Mesothelial cell of epicardium (in vitro differentiated cells): ENCODE data around the gene MGAT5. TPM values are rescaled to one million over a fixed set of nuclear protein-coding genes. Genes with fewer than 3 reads are reported as not detected.

Experiments used
- DNase-seq, 2 experiments: peaks; one replicate each; pipeline ENCODE4 v3.0.0; 2021; ENCODE audit warnings: low spot score in 2 of 2; ENCODE audit not compliant: unreplicated experiment in 2 of 2
- H3K27ac Mint-ChIP-seq: 2 replicates; pipeline ENCODE4 v1.8.0; 2021; ENCODE audit warnings: mixed read lengths
- H3K27me3 Mint-ChIP-seq: 2 replicates; pipeline ENCODE4 v1.8.0; 2021; ENCODE audit warnings: low read depth, mixed read lengths
- H3K36me3 Mint-ChIP-seq: 2 replicates; pipeline ENCODE4 v1.8.0; 2021; ENCODE audit warnings: mixed read lengths
- H3K4me1 Mint-ChIP-seq: 2 replicates; pipeline ENCODE4 v1.8.0; 2021; ENCODE audit warnings: mixed read lengths
- H3K4me3 Mint-ChIP-seq: 2 replicates; pipeline ENCODE4 v1.8.0; 2021; ENCODE audit warnings: mild to moderate bottlenecking, moderate library complexity, mixed read lengths
- H3K9me3 Mint-ChIP-seq: 2 replicates; pipeline ENCODE4 v1.8.0; 2021; ENCODE audit warnings: mixed read lengths
- total RNA-seq: library from RNA; stranded (reverse); gene quantifications from 3 replicates; pipeline ENCODE4 v1.2.1, GENCODE V29; 2021
- TF ChIP-seq, protein P1 (sequence below): fragments of 200-600 bp; sonication (generic); IDR thresholded peaks from one replicate; pipeline ENCODE4 v1.5.0; 2021; ENCODE audit warnings: antibody characterized with exemption; ENCODE audit not compliant: unreplicated experiment

The MGAT5 gene
- total RNA-seq, 1 donor from 2014 or later: 41.1 TPM

DNA sequence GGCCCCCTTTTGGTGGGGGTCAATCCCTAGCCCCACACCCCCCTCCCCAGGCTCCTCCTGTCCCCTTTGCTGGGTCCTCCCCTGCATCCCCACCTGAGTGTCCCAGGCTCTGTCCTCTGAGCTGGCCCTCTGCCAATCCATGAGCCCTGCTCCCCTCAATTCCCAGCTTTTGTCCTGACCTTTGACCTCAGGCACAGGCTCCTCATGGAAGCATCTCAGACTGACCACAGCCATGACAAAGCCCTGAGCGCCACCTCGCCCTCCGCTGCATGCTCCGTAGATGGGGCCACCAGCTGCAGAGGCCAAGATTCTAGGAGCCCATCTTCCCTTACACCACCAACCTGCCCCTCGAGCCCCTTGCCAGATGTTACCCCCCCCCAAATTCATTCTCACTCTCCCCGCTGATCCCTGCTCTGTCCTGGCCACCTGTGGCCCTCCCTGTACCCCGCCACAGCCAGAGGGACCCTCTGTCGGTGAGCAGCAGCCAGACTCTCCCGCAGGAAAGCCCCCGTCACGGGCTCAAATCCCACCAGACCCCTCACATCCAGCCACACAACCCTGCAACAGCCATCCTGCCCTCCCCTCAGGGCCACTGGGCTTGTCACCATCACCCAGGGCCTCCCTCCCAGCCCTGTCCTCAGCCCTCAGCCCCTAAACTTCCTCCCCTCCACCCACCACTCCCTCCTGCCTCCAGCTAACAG lies 206.0 kb downstream of the MGAT5 start:
- H3K4me3 Mint-ChIP-seq: no peak overlapping the region
- H3K36me3 Mint-ChIP-seq: no peaks in the 10 kb centered on the region
- no peak for DNase-seq
- H3K9me3 Mint-ChIP-seq: no peaks in the 10 kb centered on the region
- peaks cover 14% of the 10 kb centered on the region for H3K27me3 Mint-ChIP-seq
- no peaks in the 10 kb centered on the region for H3K4me1 Mint-ChIP-seq
- TF ChIP-seq, protein P1, sequence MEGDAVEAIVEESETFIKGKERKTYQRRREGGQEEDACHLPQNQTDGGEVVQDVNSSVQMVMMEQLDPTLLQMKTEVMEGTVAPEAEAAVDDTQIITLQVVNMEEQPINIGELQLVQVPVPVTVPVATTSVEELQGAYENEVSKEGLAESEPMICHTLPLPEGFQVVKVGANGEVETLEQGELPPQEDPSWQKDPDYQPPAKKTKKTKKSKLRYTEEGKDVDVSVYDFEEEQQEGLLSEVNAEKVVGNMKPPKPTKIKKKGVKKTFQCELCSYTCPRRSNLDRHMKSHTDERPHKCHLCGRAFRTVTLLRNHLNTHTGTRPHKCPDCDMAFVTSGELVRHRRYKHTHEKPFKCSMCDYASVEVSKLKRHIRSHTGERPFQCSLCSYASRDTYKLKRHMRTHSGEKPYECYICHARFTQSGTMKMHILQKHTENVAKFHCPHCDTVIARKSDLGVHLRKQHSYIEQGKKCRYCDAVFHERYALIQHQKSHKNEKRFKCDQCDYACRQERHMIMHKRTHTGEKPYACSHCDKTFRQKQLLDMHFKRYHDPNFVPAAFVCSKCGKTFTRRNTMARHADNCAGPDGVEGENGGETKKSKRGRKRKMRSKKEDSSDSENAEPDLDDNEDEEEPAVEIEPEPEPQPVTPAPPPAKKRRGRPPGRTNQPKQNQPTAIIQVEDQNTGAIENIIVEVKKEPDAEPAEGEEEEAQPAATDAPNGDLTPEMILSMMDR: no peak
- H3K27ac Mint-ChIP-seq: no peak overlapping the region

DNA sequence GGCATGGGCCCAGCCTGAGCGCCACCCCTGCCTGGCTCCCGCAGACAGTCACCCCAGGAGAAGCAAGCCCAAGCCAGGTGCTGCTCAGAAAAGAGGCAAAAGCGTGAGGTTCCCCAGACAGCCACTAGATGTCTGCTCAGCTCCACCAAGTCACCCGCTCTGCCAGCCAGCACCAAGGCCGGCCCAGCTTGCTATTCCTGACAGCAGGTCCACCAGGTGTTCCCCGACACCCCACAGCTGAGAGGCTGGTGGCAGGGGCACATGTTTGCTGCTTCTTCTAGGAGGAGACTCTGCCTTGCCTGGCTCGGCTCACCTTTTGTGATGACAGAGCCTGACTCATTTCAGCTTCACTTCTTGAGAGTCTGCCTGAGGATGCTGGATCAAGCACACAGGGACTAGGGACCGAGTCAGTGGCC lies 206.7 kb downstream of the MGAT5 start:
- Mint-ChIP-seq H3K9me3 (no peaks in the 10 kb centered on the region), H3K4me3 (no peak overlapping the region), H3K27ac (no peak overlapping the region), H3K27me3 (peaks cover 14% of the 10 kb centered on the region), H3K36me3 (no peaks in the 10 kb centered on the region), H3K4me1 (peaks cover 2% of the 10 kb centered on the region)
- peak in 1 of 2 experiments; percentile 65 for DNase-seq
- TF ChIP-seq, protein P1: peak; percentile 75

DNA sequence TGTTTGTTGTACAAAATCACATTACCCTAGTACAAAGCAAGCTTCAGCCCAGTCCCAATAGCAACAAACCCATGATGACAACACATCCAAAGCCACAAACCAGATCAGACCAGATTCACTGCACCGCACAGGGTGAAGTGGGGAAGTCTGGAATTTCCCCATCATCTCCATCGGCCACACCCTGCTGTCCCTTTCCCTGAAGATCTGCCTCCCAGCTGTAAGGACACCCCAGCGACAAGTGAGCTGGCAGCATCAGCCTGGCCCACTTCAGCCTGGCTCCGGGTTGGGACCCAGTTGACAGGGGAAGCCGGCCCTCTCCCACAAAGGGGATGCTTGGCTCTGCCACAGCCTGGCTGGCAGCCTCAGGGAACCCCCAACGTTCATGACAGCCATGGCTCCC lies 207.6 kb downstream of the MGAT5 start:
- TF ChIP-seq, protein P1: no peak
- Mint-ChIP-seq H3K36me3 (no peaks in the 10 kb centered on the region), H3K4me3 (no peak overlapping the region), H3K27ac (no peak overlapping the region), H3K4me1 (peaks cover 2% of the 10 kb centered on the region), H3K27me3 (peaks cover 14% of the 10 kb centered on the region), H3K9me3 (no peaks in the 10 kb centered on the region)
- DNase-seq: no peak

DNA sequence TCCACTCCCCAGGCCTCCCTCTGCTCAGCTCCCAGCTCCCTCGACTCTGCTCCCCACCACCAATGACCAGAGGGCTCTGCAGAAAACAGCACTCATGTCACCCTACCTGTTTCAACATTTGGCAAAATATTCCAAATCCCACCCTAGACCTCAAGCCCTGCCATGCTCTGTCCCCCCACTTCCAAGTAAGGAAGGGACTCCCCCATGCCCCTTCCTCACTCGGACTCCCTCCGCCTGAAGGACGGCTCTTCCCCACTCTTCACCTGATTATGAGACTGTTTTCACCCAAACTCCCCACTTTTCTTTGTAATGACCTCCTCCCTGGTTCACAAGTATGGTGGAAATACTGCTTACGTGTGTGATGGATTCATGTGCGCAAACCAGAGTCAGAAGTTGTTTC lies 208.4 kb downstream of the MGAT5 start:
- peaks cover 14% of the 10 kb centered on the region for H3K27me3 Mint-ChIP-seq
- no peaks in the 10 kb centered on the region for H3K36me3 Mint-ChIP-seq
- no peak overlapping the region for H3K27ac Mint-ChIP-seq
- H3K4me1 Mint-ChIP-seq: peaks cover 2% of the 10 kb centered on the region
- H3K9me3 Mint-ChIP-seq: no peaks in the 10 kb centered on the region
- TF ChIP-seq, protein P1: no peak
- no peak overlapping the region for H3K4me3 Mint-ChIP-seq
- peak in 1 of 2 experiments; percentile 19 for DNase-seq

DNA sequence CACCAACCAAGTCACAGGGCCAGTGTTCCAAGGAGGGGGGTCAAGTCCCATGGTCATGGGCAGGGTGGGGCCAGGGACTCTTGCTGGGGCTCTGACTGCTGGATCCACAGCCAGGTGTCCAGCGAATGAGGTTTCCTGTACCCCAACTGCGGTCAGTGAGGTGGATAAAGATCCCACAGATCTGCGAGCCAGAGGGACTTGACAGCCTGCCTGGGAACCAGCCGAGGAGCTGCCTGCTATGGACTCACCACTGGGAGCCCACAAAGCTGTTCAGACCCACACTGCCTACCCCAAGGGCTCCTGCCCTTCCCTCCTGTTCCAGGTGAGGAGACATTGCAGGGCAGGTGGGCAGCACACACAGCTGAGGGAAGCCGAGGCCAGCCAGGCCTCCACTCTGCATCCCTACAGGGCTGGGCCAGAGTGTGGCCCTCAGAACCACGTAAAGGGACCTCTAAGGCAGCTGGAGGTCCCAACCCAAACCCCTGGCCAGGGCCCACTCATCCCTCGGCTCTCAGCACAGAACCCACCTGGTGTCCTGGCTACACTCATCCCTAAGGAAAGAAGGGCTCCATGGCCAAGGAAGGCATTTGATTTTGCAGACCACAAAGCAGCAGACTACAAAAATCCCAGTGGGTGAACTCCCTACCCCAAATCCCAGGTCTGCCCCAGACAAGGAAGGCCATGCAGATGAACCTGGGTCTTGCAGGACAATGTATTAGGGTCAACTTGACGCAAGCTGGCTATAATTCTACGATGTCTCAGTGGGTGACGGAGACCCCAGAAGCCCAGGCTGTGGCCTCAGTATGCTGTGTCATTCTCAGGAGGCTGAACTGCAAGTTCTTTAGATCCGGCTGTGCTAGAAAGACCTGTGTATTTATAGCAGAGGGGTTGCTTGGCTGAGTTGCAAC lies 209.2 kb downstream of the MGAT5 start:
- Mint-ChIP-seq H3K4me1 (peaks cover 2% of the 10 kb centered on the region), H3K9me3 (no peaks in the 10 kb centered on the region), H3K27me3 (peaks cover 14% of the 10 kb centered on the region), H3K4me3 (no peak overlapping the region), H3K27ac (no peak overlapping the region), H3K36me3 (no peaks in the 10 kb centered on the region)
- peak in 1 of 2 experiments; percentile 29 for DNase-seq
- TF ChIP-seq, protein P1: no peak
